GM18520 (cell line): ENCODE results near the gene FBXW9.
"Not testable (repeated sequence)": the region's sequence is repeated elsewhere in the genome, so short reads cannot be mapped to it uniquely, and the experiment has no call there.

Source experiments
- ATAC-seq: cut with Tn5 transposase; IDR thresholded peaks from one replicate; pipeline ENCODE4 v1.9.1; 2021; ENCODE audit not compliant: unreplicated experiment

FBXW9 gene

DNA sequence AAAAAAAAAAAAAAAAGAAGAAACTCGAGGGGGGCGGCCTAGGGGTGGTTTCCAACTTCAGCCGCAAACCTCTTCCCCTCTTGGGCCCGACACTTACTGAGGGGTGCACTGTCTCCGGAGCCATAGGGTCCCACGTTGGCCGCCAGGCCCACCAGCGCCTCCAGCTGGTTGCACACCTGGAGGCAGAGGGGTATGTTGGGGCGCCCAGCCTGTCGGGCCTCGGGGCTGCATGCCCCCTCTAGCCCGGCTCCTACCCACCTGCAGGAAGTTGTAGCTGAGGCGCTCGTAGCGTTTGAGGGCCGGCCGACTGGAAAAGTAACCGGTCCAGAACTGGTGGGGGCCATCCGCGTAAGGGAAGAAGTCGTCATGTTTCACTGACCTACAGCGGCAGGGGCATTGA is 38.5 kb downstream of the FBXW9 start:
- ATAC-seq, result no peak

DNA sequence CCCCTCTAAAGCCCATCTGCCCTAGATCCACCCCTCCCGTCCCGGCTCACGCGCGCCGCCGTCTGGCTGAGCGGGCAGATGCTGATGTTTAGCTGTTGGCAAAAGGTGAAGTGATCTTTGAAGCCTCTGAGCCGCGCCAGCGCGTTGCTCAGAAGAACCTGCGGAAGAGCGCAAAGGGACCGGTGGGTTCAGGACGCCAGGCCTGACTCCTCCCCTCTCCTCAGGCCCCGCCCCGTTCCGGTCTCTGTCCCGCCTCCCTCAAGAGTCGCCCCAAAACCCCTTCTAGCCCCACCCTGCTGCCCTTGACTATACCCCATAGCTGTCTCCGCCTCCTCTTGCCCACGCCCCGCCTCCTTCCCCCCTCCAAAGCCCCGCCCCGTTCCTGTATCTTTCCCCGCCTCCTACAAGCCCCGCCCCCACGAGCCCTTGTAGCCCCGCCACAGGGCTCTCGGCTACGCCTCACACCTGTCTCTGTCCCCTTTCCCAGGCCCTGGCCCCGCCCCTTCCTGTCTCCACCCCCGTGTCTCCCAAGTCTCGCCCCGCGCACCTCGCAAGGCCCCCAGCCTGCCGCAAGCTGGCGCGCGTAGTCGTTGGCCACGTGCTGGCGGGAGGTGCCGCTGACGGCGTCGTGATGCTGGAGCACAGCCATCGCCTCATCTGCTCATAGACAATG is 39.4 kb downstream of the FBXW9 start:
- no peak for ATAC-seq

- ATAC-seq, result no peak
Measured at GRCh38 chr19:12655546-12655945, 40.9 kb downstream of the FBXW9 start.

- no peak for ATAC-seq
Measured at GRCh38 chr19:12652219-12652618, 44.2 kb downstream of the FBXW9 start.

DNA sequence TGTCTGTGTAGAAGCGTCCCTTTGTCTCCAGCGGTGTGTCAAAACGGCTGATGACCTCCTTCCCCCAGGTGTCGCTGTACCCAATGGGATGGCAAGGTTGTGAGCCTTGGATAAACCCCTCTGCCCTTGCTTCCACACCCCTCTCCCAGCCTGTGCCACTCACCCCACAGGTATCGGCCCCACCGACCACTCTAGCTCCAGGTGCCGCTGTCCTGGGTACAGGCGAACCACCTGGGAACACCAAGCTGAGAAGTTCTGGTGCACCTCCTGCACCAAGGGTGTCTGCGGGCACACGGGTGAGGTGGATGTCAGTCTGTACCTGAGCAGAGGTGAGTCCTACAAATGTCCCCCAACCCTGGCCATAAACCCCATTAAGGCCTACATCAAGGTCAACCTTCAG is 46.5 kb downstream of the FBXW9 start:
- ATAC-seq, result no peak

GRCh38 chr19:12648088-12648487 is 48.3 kb downstream of the FBXW9 start:
- no peak for ATAC-seq

GRCh38 chr19:12647490-12648071 is 48.9 kb downstream of the FBXW9 start:
- no peak for ATAC-seq

DNA sequence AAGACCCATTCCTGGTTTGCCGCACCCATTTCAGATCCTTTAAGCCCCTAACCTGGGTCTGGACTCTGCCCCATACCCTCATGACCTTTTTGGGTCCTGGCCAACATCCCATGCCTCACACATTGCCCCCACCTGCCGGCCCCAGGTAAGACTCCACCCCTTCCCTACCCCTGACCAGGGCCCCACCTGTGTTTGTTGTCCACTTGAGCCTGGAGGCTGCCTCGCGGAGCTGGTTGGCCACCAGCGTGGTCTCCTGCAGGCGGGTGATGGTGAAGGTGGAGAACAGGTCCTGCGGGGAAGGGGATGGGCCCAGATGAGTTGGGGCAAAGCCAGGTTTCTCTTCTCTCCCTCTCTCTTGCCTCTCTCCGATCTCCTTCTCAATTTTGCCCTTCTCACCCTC is 49.4 kb downstream of the FBXW9 start:
- ATAC-seq, result no peak

GRCh38 chr19:12646551-12646950 is 49.9 kb downstream of the FBXW9 start:
- no peak for ATAC-seq

- not testable (repeated sequence) for ATAC-seq
Measured at GRCh38 chr19:12643716-12644115, 52.7 kb downstream of the FBXW9 start.

DNA sequence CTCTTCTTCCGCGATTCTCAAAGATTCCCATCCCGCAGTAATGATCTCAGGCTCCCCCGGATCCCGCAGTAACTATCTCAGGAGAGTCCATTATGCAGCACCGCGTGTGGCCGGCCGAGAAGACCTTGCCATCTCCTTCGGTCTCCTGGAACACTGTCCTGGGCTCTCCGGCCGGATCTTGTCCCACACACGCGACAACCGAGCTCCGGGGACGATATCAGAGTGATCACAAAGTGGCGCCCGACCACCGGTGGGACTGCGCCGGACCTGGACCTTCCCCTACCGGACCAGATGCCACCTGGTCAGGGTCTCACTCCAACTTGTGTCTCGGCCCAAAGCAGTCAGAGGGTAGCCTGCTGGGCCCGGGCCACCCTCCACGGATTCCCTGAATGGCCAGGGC is 53.9 kb downstream of the FBXW9 start:
- ATAC-seq, result no peak

- ATAC-seq, result no peak
Measured at GRCh38 chr19:12641456-12641855, 55.0 kb downstream of the FBXW9 start.

GRCh38 chr19:12639901-12640613 is 56.4 kb downstream of the FBXW9 start:
- ATAC-seq, result no peak
